K562 (cell line): Measurements from ENCODE around the gene DIP2B. TPM values are rescaled to one million over a fixed set of nuclear protein-coding genes. Genes with fewer than 3 reads are reported as not detected.

ENCODE experiments used
- ADNP ChIP-seq: fragments of 200-800 bp; sonication (Bioruptor generic); IDR thresholded peaks from 2 replicates; pipeline ENCODE4 v1.6.1; 2016; ENCODE audit warnings: missing genetic modification characterization, missing compliant biosample characterization
- BHLHE40 ChIP-seq: IDR thresholded peaks from 2 replicates; pipeline ENCODE4 v1.6.1; 2011; ENCODE audit warnings: low read length, improper control_type of control experiment
- FOXK1 ChIP-seq: sonication (generic); formaldehyde crosslinking; IDR thresholded peaks from 2 replicates; pipeline ENCODE4 v1.8.0; 2022; ENCODE audit warnings: missing genetic modification reagents, mild to moderate bottlenecking, borderline replicate concordance
- FOXP4 ChIP-seq: sonication (generic); formaldehyde crosslinking; IDR thresholded peaks from 2 replicates; pipeline ENCODE4 v1.8.0; 2022; ENCODE audit warnings: mild to moderate bottlenecking, missing genetic modification reagents, borderline replicate concordance
- NCOA4 ChIP-seq: fragments of 450-650 bp; IDR thresholded peaks from 2 replicates; pipeline ENCODE4 v1.6.1; 2018; ENCODE audit warnings: mild to moderate bottlenecking; ENCODE audit not compliant: partially characterized antibody
- NR4A1 ChIP-seq, 2 experiments: fragments of 250-450 bp in 1 of 2; fragments of 450-650 bp in 1 of 2; sonication (Bioruptor Pico) in 1 of 2; IDR thresholded peaks; 2 replicates each; pipeline versions ENCODE4 v1.4.0 to v1.6.1; 2016 to 2020; ENCODE audit warnings: mild to moderate bottlenecking in 2 of 2, missing compliant biosample characterization in 1 of 2, missing genetic modification characterization in 1 of 2, moderate library complexity in 1 of 2
- SIRT6 ChIP-seq: IDR thresholded peaks from one replicate; pipeline ENCODE4 v1.6.1; 2012; ENCODE audit warnings: low read depth, mild to moderate bottlenecking, control low read depth, inconsistent platforms, low read length, moderate library complexity
- SNRNP70 ChIP-seq: fragments of 200-400 bp; formaldehyde crosslinking; optimal IDR thresholded peaks from 2 replicates; pipeline ENCODE3; 2017; ENCODE audit warnings: low read depth, low read length
- ZNF134 ChIP-seq: fragments of 250-450 bp; sonication (Bioruptor Pico); conservative IDR thresholded peaks from 2 replicates; pipeline ENCODE4 v1.4.0; 2020
- ZNF146 ChIP-seq: IDR thresholded peaks from one replicate; pipeline ENCODE4 v1.6.1; 2018; ENCODE audit warnings: missing compliant biosample characterization; ENCODE audit not compliant: unreplicated experiment
- ZNF282 ChIP-seq: sonication (generic); formaldehyde crosslinking; IDR thresholded peaks from 2 replicates; pipeline ENCODE4 v1.8.1; 2023; ENCODE audit warnings: missing genetic modification reagents
- ZNF586 ChIP-seq: fragments of 450-650 bp; formaldehyde crosslinking; conservative IDR thresholded peaks from 2 replicates; pipeline ENCODE4 v1.4.0; 2020; ENCODE audit warnings: mild to moderate bottlenecking, moderate library complexity
- polyA plus RNA-seq, 8 experiments: library from polyadenylated mRNA; depleted of rRNA in 4 of 8; stranded (reverse) in 5 of 8; unstranded in 3 of 8; fragments of >200 nt; fragmentation: Nextera tagmentation in 2 of 8; fragmentation: Illumina TruSeq in 1 of 8; extraction: Ambion mirVana in 2 of 8; extraction: Trizol in 1 of 8; gene quantifications; 2 replicates each; pipeline versions ENCODE4 v1.2.1 to v1.2.3, GENCODE V29; 2011 to 2014; ENCODE audit warnings: inconsistent platforms in 1 of 8, missing spikeins in 1 of 8
- total RNA-seq, 7 experiments: library from RNA; depleted of rRNA in 6 of 7; stranded (reverse); fragments of >200 nt in 6 of 7; fragmentation: Illumina TruSeq in 2 of 7; extraction: Trizol in 2 of 7; gene quantifications; 2 replicates each; pipeline versions ENCODE4 v1.2.1 to v1.2.3, GENCODE V29; 2011 to 2021; ENCODE audit warnings: low replicate concordance in 1 of 7
- TF ChIP-seq, protein P1 (sequence below): fragments of 450-650 bp; conservative IDR thresholded peaks from 2 replicates; pipeline ENCODE4 v1.6.1; 2016; ENCODE audit warnings: missing genetic modification characterization, low read depth, mild to moderate bottlenecking, control low read depth, missing compliant biosample characterization
- TF ChIP-seq, protein P2 (sequence below), 2 experiments: fragments of 450-650 bp; IDR thresholded peaks; 2 replicates each; pipeline ENCODE4 v1.6.1; 2018; ENCODE audit warnings: mild to moderate bottlenecking in 2 of 2, low read depth in 1 of 2; ENCODE audit not compliant: partially characterized antibody in 2 of 2
- TF ChIP-seq, protein P3 (sequence below): fragments of 450-650 bp; IDR thresholded peaks from 2 replicates; pipeline ENCODE4 v1.6.1; 2017; ENCODE audit warnings: antibody characterized with exemption, mild to moderate bottlenecking

Gene DIP2B
- total and polyA plus RNA-seq, 9 of the 15 experiments (the other 6 are each of a cell fraction or from before 2014, with no cell fraction given): 4.6 to 26.1 (median 18.8) TPM

- no peak for TF ChIP-seq FOXP4 (CRISPR knock-in tag)
- TF ChIP-seq BHLHE40: no peak
- TF ChIP-seq ZNF146 (CRISPR knock-in tag): no peak
- TF ChIP-seq NCOA4: no peak
- TF ChIP-seq ADNP (tag): no peak
- TF ChIP-seq, protein P1, sequence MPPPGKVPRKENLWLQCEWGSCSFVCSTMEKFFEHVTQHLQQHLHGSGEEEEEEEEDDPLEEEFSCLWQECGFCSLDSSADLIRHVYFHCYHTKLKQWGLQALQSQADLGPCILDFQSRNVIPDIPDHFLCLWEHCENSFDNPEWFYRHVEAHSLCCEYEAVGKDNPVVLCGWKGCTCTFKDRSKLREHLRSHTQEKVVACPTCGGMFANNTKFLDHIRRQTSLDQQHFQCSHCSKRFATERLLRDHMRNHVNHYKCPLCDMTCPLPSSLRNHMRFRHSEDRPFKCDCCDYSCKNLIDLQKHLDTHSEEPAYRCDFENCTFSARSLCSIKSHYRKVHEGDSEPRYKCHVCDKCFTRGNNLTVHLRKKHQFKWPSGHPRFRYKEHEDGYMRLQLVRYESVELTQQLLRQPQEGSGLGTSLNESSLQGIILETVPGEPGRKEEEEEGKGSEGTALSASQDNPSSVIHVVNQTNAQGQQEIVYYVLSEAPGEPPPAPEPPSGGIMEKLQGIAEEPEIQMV (tag): no peak
- TF ChIP-seq FOXK1: no peak
- no peak for TF ChIP-seq SNRNP70
- TF ChIP-seq, protein P2, sequence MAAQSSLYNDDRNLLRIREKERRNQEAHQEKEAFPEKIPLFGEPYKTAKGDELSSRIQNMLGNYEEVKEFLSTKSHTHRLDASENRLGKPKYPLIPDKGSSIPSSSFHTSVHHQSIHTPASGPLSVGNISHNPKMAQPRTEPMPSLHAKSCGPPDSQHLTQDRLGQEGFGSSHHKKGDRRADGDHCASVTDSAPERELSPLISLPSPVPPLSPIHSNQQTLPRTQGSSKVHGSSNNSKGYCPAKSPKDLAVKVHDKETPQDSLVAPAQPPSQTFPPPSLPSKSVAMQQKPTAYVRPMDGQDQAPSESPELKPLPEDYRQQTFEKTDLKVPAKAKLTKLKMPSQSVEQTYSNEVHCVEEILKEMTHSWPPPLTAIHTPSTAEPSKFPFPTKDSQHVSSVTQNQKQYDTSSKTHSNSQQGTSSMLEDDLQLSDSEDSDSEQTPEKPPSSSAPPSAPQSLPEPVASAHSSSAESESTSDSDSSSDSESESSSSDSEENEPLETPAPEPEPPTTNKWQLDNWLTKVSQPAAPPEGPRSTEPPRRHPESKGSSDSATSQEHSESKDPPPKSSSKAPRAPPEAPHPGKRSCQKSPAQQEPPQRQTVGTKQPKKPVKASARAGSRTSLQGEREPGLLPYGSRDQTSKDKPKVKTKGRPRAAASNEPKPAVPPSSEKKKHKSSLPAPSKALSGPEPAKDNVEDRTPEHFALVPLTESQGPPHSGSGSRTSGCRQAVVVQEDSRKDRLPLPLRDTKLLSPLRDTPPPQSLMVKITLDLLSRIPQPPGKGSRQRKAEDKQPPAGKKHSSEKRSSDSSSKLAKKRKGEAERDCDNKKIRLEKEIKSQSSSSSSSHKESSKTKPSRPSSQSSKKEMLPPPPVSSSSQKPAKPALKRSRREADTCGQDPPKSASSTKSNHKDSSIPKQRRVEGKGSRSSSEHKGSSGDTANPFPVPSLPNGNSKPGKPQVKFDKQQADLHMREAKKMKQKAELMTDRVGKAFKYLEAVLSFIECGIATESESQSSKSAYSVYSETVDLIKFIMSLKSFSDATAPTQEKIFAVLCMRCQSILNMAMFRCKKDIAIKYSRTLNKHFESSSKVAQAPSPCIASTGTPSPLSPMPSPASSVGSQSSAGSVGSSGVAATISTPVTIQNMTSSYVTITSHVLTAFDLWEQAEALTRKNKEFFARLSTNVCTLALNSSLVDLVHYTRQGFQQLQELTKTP (IDR thresholded peaks at IDR 0.05; ENCODE audit: low read depth in 1 of 2, partially characterized antibody in 2 of 2): peak in 1 of 2 experiments; percentile 49
- no peak for TF ChIP-seq ZNF282 (CRISPR knock-in tag)
- no peak for TF ChIP-seq SIRT6
- no peak for TF ChIP-seq ZNF134 (CRISPR knock-in tag)
- no peak for TF ChIP-seq NR4A1 (CRISPR knock-in tag; IDR thresholded peaks at IDR 0.05)
- no peak for TF ChIP-seq NR4A1 (tag; IDR thresholded peaks at IDR 0.05)
- TF ChIP-seq, protein P3, sequence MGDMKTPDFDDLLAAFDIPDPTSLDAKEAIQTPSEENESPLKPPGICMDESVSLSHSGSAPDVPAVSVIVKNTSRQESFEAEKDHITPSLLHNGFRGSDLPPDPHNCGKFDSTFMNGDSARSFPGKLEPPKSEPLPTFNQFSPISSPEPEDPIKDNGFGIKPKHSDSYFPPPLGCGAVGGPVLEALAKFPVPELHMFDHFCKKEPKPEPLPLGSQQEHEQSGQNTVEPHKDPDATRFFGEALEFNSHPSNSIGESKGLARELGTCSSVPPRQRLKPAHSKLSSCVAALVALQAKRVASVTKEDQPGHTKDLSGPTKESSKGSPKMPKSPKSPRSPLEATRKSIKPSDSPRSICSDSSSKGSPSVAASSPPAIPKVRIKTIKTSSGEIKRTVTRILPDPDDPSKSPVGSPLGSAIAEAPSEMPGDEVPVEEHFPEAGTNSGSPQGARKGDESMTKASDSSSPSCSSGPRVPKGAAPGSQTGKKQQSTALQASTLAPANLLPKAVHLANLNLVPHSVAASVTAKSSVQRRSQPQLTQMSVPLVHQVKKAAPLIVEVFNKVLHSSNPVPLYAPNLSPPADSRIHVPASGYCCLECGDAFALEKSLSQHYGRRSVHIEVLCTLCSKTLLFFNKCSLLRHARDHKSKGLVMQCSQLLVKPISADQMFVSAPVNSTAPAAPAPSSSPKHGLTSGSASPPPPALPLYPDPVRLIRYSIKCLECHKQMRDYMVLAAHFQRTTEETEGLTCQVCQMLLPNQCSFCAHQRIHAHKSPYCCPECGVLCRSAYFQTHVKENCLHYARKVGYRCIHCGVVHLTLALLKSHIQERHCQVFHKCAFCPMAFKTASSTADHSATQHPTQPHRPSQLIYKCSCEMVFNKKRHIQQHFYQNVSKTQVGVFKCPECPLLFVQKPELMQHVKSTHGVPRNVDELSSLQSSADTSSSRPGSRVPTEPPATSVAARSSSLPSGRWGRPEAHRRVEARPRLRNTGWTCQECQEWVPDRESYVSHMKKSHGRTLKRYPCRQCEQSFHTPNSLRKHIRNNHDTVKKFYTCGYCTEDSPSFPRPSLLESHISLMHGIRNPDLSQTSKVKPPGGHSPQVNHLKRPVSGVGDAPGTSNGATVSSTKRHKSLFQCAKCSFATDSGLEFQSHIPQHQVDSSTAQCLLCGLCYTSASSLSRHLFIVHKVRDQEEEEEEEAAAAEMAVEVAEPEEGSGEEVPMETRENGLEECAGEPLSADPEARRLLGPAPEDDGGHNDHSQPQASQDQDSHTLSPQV: peak; percentile 63
- TF ChIP-seq ZNF586 (CRISPR knock-in tag): no peak
Measured at GRCh38 chr12:50614167-50614759, 109.5 kb downstream of the DIP2B start (continued).
